ENCODE data around the gene FOXRED2.

DNA sequence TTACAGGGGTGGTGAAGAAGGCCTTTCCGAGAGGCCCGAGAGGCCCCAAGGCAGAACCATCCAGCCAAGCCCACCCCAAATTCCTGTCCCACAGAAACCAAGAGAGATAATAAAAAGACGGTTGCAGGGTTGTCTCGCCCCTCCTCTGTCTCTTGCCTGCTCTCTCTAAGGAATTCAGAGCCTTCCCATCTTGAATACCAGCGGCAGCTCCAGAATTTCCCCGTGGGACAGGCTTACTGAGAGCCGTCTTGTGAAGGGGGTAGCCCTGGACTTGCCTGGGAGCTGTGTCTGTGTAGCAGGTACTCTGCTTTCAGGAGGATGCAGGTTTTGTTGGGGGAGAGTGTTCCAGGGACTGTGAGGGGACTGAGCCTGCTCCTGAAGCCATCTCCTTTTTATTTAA, 31.7 kb upstream of the FOXRED2 start:
- no peak for TF ChIP-seq EZH2 (IDR thresholded peaks at IDR 0.05; ENCODE audit: borderline replicate concordance, insufficient read depth, low read length, poor library complexity, severe bottlenecking)
- TF ChIP-seq CTCF (IDR thresholded peaks at IDR 0.05; ENCODE audit: poor library complexity, severe bottlenecking) = no peak
- TF ChIP-seq POLR2AphosphoS5 (IDR thresholded peaks at IDR 0.05) = no peak
- no peak for TF ChIP-seq RAD21 (conservative IDR thresholded peaks at IDR 0.05)
- TF ChIP-seq, protein P1, sequence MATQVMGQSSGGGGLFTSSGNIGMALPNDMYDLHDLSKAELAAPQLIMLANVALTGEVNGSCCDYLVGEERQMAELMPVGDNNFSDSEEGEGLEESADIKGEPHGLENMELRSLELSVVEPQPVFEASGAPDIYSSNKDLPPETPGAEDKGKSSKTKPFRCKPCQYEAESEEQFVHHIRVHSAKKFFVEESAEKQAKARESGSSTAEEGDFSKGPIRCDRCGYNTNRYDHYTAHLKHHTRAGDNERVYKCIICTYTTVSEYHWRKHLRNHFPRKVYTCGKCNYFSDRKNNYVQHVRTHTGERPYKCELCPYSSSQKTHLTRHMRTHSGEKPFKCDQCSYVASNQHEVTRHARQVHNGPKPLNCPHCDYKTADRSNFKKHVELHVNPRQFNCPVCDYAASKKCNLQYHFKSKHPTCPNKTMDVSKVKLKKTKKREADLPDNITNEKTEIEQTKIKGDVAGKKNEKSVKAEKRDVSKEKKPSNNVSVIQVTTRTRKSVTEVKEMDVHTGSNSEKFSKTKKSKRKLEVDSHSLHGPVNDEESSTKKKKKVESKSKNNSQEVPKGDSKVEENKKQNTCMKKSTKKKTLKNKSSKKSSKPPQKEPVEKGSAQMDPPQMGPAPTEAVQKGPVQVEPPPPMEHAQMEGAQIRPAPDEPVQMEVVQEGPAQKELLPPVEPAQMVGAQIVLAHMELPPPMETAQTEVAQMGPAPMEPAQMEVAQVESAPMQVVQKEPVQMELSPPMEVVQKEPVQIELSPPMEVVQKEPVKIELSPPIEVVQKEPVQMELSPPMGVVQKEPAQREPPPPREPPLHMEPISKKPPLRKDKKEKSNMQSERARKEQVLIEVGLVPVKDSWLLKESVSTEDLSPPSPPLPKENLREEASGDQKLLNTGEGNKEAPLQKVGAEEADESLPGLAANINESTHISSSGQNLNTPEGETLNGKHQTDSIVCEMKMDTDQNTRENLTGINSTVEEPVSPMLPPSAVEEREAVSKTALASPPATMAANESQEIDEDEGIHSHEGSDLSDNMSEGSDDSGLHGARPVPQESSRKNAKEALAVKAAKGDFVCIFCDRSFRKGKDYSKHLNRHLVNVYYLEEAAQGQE (IDR thresholded peaks at IDR 0.05; ENCODE audit: borderline replicate concordance) = no peak
- TF ChIP-seq TAF1 (IDR thresholded peaks at IDR 0.05; ENCODE audit: low read depth) = no peak
- no peak for TF ChIP-seq EP300 (conservative IDR thresholded peaks at IDR 0.05; ENCODE audit: poor library complexity, severe bottlenecking)
- TF ChIP-seq SMC3 (conservative IDR thresholded peaks at IDR 0.05; ENCODE audit: poor library complexity) = no peak

All from neural cell (in vitro differentiated cells).